Muscle layer of duodenum (tissue), 2 donors: Measurements from ENCODE around the gene MRPL10.

ENCODE experiments used
- H3K27ac ChIP-seq: one replicate; pipeline ENCODE4 v1.7.0; 2013; ENCODE audit warnings: mild to moderate bottlenecking, low read length
- H3K27me3 ChIP-seq: one replicate; pipeline ENCODE4 v1.7.0; 2013; ENCODE audit warnings: low read depth, mild to moderate bottlenecking, control low read depth, low read length
- H3K36me3 ChIP-seq, 2 donors: one replicate each; pipeline ENCODE4 v1.7.0; 2013; ENCODE audit warnings: low read length in 2 of 2, control low read depth in 1 of 2, mild to moderate bottlenecking in 1 of 2; ENCODE audit not compliant: insufficient read depth in 2 of 2, control insufficient read depth in 1 of 2
- H3K4me1 ChIP-seq, 2 donors: one replicate each; pipeline ENCODE4 v1.7.0; 2013; ENCODE audit warnings: low read length in 2 of 2, mild to moderate bottlenecking in 2 of 2, control low read depth in 1 of 2, moderate library complexity in 1 of 2; ENCODE audit not compliant: insufficient read depth in 2 of 2, control insufficient read depth in 1 of 2
- H3K4me3 ChIP-seq, 2 donors: one replicate each; pipeline ENCODE4 v1.7.0; 2013; ENCODE audit warnings: low read length in 2 of 2, low read depth in 1 of 2, mild to moderate bottlenecking in 1 of 2
- H3K9me3 ChIP-seq, 2 donors: one replicate each; pipeline ENCODE4 v1.7.0; 2013; ENCODE audit warnings: low read length in 2 of 2, control low read depth in 1 of 2, mild to moderate bottlenecking in 1 of 2; ENCODE audit not compliant: control insufficient read depth in 1 of 2
- donor health status: healthy.

The MRPL10 gene

GRCh38 chr17:47855737-47856136 lies 24.4 kb upstream of the MRPL10 start:
- Histone ChIP-seq H3K36me3 (no peaks in the 10 kb centered on the region), H3K4me1 (peaks cover 0 to 14% of the 10 kb centered on the region in 2 donors), H3K27ac (no peak overlapping the region), H3K4me3 (no peak overlapping the region), H3K27me3 (peaks cover 49% of the 10 kb centered on the region), H3K9me3 (no peaks in the 10 kb centered on the region)

DNA sequence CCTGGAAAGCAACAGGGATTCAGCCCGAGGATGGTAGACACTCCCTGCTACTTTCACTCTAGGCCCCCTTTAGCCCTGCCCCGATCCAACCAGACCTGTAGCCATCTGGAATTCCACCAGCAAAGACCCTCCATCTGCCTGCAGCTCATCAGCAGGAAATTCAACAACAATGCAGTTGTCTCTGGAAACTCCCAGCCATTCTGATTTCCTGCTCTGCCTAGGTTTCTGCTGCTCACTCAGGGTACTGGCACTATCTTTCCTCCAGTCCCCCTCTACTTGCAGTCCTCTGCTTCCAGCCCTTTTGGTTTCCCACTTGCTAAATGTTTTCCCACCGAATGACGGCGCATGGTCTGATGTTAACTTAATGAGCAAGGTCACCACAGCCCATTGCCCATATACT lies 22.3 kb upstream of the MRPL10 start:
- Histone ChIP-seq H3K9me3 (no peaks in the 10 kb centered on the region), H3K4me1 (peaks cover 0 to 16% of the 10 kb centered on the region in 2 donors), H3K4me3 (no peak overlapping the region), H3K27ac (no peak overlapping the region), H3K27me3 (peaks cover 59% of the 10 kb centered on the region), H3K36me3 (no peaks in the 10 kb centered on the region)

DNA sequence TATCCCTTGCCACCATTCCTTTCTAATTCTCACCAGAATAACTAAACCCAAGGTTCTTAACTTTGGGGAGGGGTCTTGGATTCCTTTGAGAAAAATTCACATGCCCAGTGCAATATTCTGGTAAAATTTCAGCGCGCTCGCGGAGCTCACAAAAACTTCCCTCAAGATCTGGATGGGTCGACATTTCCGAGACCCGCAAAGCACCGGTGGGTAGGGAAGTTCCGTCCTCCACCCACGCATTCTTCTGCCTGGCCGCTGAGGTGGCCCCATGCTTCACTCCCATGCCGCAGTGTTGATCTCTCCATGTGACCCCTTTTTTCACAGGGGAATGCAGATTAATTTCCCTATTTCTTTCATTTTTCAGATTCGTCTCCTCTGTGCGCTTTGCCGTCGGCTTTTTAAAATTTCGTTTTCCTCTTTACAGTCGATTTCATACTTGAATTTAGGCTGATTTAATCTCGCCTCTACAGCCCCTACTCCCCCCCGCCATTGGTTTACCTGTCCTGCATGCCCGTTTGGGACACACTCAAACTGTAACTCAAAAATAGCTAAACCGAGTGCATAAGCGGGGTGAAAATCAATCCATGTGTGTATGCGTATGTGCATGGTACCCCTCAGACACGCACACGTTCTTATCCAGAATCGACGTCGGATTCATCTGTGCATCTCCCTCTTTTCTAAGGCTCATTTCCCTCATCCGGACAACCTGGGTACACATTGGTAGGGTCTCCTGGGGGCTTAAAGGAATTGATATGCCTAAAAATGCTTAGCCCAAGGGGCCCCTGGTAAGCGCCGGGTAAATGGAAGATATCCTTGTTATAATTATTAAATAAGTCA lies 21.0 kb upstream of the MRPL10 start:
- no peak overlapping the region for H3K4me3 ChIP-seq
- no peak overlapping the region for H3K27ac ChIP-seq
- no peaks in the 10 kb centered on the region for H3K9me3 ChIP-seq
- peaks cover 66% of the 10 kb centered on the region for H3K27me3 ChIP-seq
- peaks cover 0 to 20% of the 10 kb centered on the region in 2 donors for H3K4me1 ChIP-seq
- H3K36me3 ChIP-seq = no peaks in the 10 kb centered on the region

- Histone ChIP-seq H3K27ac (no peak overlapping the region), H3K9me3 (no peaks in the 10 kb centered on the region), H3K4me1 (peaks cover 0 to 26% of the 10 kb centered on the region in 2 donors), H3K27me3 (peaks cover 72% of the 10 kb centered on the region), H3K4me3 (no peak overlapping the region), H3K36me3 (no peaks in the 10 kb centered on the region)
Observed at GRCh38 chr17:47851764-47852112, 20.4 kb upstream of the MRPL10 start.

DNA sequence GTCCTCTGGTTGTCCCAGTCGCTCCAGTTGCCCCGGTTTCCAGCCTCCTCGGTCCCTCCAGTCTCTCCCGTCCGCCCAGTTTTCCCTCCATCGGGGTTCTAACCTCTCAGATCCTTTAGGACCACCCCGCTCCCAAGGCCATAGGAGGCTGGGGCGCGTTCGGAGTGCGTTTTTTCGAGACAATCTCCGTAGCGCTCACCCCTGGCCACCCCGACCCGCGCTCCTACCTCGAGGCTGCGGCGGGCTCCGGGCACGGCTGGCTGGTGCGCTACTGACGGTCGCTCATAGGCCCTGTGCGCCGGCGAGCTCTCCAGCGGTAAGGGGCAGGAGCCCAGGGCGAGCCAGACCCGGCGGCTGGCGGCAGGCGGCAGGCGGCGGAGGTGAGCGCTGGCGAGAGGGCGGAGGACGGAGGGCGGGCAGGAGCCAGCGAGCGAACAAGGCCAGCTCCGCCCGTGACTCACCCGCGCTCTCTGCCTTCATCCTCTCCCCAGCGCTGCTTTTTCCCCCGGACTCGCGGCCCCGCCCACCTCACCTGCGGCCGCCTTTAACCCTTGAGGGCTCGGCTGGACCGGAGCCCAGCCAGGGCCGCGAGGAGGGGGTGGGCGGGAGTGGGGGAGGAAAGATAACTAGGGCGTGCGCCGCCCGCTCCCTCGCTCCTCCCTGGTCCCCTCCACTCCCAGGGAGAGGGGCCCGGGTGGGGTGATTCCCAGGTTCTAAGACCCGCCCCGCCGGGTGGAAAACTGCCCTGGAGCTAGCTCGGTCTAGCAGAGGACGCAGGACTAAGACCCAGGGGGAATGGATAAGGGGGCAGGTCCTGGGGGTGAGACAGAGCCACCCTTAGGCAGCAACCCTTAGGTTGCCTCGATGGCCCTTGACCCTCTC lies 19.6 kb upstream of the MRPL10 start, which contains the start of gene SP6:
SP6 (minus strand) TSS at position 472 of the 882 bp plus-strand sequence. CDS start 2,734 bp downstream, outside the sequence.
- Histone ChIP-seq H3K4me3 (peak within 1 kb of the TSS; percentile 23 to 46), H3K4me1 (peaks cover 0 to 28% of the 10 kb centered on the region in 2 donors), H3K27me3 (peaks cover 70% of the 10 kb centered on the region), H3K9me3 (no peaks in the 10 kb centered on the region), H3K36me3 (no peaks in the 10 kb centered on the region), H3K27ac (no peak within 1 kb of the TSS)

- H3K4me3 ChIP-seq = peak overlapping the region; percentile 23 to 46
- H3K4me1 ChIP-seq = peaks cover 0 to 28% of the 10 kb centered on the region in 2 donors
- no peaks in the 10 kb centered on the region for H3K36me3 ChIP-seq
- H3K9me3 ChIP-seq = no peaks in the 10 kb centered on the region
- H3K27me3 ChIP-seq = peaks cover 64% of the 10 kb centered on the region
- no peak overlapping the region for H3K27ac ChIP-seq
Observed at GRCh38 chr17:47850373-47850691, 19.0 kb upstream of the MRPL10 start.

GRCh38 chr17:47848198-47848513 lies 16.8 kb upstream of the MRPL10 start:
- Histone ChIP-seq H3K27ac (no peak overlapping the region), H3K4me1 (peaks cover 0 to 28% of the 10 kb centered on the region in 2 donors), H3K27me3 (peaks cover 43% of the 10 kb centered on the region), H3K9me3 (no peaks in the 10 kb centered on the region), H3K36me3 (no peaks in the 10 kb centered on the region), H3K4me3 (no peak overlapping the region)

DNA sequence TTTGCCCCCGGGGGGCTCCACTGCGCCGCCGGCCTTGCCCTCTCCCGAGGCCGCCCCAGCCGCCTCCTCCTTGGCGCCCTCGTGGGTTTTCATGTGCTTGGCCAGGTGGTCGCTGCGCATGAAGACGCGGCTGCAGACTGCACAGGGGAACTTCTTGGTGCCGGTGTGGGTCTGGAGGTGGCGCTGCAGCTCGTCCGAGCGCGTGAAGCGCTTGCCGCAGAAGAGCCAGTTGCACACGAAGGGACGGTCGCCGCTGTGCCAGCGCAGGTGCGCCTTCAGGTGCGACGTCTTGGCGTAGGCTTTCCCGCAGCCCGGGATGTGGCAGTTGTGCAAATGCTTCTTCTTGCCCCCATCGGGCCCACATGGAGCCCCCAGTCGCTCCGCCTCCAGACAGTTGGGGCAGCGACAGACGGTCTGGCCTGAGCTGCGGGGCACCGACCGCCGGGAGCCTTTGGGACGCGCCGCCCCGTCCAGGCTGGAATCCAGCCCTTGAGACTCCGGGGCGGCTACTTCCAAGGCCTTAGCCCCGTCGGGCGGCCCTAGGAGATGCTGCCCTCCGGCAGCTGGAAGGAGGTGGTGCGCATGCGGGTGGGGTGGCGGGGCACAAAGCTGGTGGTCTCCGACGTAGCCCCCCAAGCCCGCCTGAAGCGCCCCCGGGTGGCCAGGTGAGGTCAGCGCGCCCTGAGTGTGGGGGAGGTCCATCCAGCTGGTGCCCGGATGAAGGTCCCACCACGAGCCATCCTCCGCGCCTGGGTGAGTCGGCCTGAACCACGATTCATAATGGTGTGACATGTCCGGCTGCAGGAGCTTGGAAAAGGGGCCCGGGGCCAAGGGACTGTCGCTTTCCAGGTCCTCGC lies 16.2 kb upstream of the MRPL10 start:
- Histone ChIP-seq H3K4me3 (no peak overlapping the region), H3K27me3 (peaks cover 37% of the 10 kb centered on the region), H3K9me3 (no peaks in the 10 kb centered on the region), H3K36me3 (no peaks in the 10 kb centered on the region), H3K4me1 (peaks cover 0 to 28% of the 10 kb centered on the region in 2 donors), H3K27ac (no peak overlapping the region)

- H3K27ac ChIP-seq = no peak overlapping the region
- H3K4me1 ChIP-seq = peaks cover 0 to 24% of the 10 kb centered on the region in 2 donors
- H3K36me3 ChIP-seq = no peaks in the 10 kb centered on the region
- peaks cover 29% of the 10 kb centered on the region for H3K27me3 ChIP-seq
- H3K9me3 ChIP-seq = no peaks in the 10 kb centered on the region
- no peak overlapping the region for H3K4me3 ChIP-seq
Observed at GRCh38 chr17:47846716-47847340, 15.5 kb upstream of the MRPL10 start.

DNA sequence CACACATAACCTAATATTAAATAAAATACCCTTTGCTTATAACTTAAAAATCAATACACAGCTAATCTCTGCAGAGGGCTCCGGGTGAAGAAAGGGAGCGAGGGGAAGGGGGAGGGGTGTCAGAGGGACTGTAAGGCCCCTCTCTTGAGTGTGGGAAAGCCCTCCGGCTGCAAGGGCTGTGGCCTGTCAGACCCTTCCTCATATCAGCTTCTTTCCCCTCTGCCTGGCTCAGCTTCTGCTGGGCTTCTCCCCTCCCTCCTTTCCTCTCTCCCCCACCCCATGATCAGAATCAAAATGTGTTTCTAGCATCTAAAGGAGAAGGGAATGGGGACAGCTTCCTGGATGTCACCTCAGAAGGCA lies 14.4 kb upstream of the MRPL10 start:
- peaks cover 0 to 18% of the 10 kb centered on the region in 2 donors for H3K4me1 ChIP-seq
- H3K4me3 ChIP-seq = no peak overlapping the region
- H3K27ac ChIP-seq = no peak overlapping the region
- peaks cover 27% of the 10 kb centered on the region for H3K27me3 ChIP-seq
- H3K36me3 ChIP-seq = no peaks in the 10 kb centered on the region
- no peaks in the 10 kb centered on the region for H3K9me3 ChIP-seq
